Mesendoderm (in vitro differentiated cells): Measurements from ENCODE around the gene NRN1L.

ENCODE experiments used
- DNase-seq: peaks from one replicate; pipeline ENCODE4 v3.0.0; 2013
- H2AK5ac ChIP-seq: 2 replicates; pipeline ENCODE4 v1.6.1; 2013; ENCODE audit warnings: low read length, inconsistent platforms
- H2BK120ac ChIP-seq: 2 replicates; pipeline ENCODE4 v1.6.1; 2013; ENCODE audit warnings: low read depth, mild to moderate bottlenecking, low read length, moderate library complexity, mixed read lengths
- H2BK15ac ChIP-seq: replicated peaks from 2 replicates; pipeline ENCODE4 v1.6.1; 2013; ENCODE audit warnings: low read depth, mild to moderate bottlenecking, moderate library complexity
- H2BK5ac ChIP-seq: 2 replicates; pipeline ENCODE4 v1.6.1; 2013; ENCODE audit warnings: low read length, inconsistent platforms
- H3K18ac ChIP-seq: 2 replicates; pipeline ENCODE4 v1.6.1; 2013; ENCODE audit warnings: mild to moderate bottlenecking, low read length, mixed read lengths
- H3K23ac ChIP-seq: one replicate; pipeline ENCODE4 v1.6.1; 2013; ENCODE audit warnings: low read length
- H3K27ac ChIP-seq: 2 replicates; pipeline ENCODE4 v1.5.1; 2013; ENCODE audit warnings: low read depth, mild to moderate bottlenecking, inconsistent platforms, low read length, moderate library complexity
- H3K27me3 ChIP-seq: 2 replicates; pipeline ENCODE4 v1.6.1; 2013; ENCODE audit warnings: low read length, control low read depth, mild to moderate bottlenecking, inconsistent platforms; ENCODE audit not compliant: insufficient read depth, poor library complexity
- H3K36me3 ChIP-seq: 2 replicates; pipeline ENCODE4 v1.6.1; 2013; ENCODE audit warnings: low read length, inconsistent platforms; ENCODE audit not compliant: control insufficient read depth, insufficient read depth
- H3K4ac ChIP-seq: one replicate; pipeline ENCODE4 v1.6.1; 2013; ENCODE audit warnings: low read depth, mild to moderate bottlenecking, low read length, moderate library complexity
- H3K4me1 ChIP-seq: 2 replicates; pipeline ENCODE4 v1.6.1; 2013; ENCODE audit warnings: low read depth, low read length, inconsistent platforms; ENCODE audit not compliant: control insufficient read depth
- H3K4me2 ChIP-seq: 2 replicates; pipeline ENCODE4 v1.6.1; 2013; ENCODE audit warnings: low read length
- H3K4me3 ChIP-seq: 2 replicates; pipeline ENCODE4 v1.5.1; 2013; ENCODE audit warnings: mild to moderate bottlenecking, low read length
- H3K56ac ChIP-seq: one replicate; pipeline ENCODE4 v1.6.1; 2013; ENCODE audit warnings: low read length
- H3K79me1 ChIP-seq: 2 replicates; pipeline ENCODE4 v1.6.1; 2013; ENCODE audit warnings: low read length, inconsistent platforms
- H3K79me2 ChIP-seq: 2 replicates; pipeline ENCODE4 v1.6.1; 2013; ENCODE audit warnings: mild to moderate bottlenecking, low read length; ENCODE audit not compliant: control insufficient read depth, insufficient read depth
- H3K9ac ChIP-seq: 2 replicates; pipeline ENCODE4 v1.6.1; 2013; ENCODE audit warnings: low read length, inconsistent platforms
- H4K5ac ChIP-seq: one replicate; pipeline ENCODE4 v1.6.1; 2013; ENCODE audit warnings: low read length
- H4K8ac ChIP-seq: one replicate; pipeline ENCODE4 v1.6.1; 2013; ENCODE audit warnings: low read depth, mild to moderate bottlenecking, control low read depth, low read length, moderate library complexity
- WGBS: extraction: QIAGEN DNeasy Blood & Tissue Kit; methylation state at CpG from one replicate; pipeline ENCODE4 v1.1.7; 2013; ENCODE audit warnings: low lambda C conversion rate, missing lambda C conversion rate; ENCODE audit not compliant: insufficient coverage; ENCODE audit errors: extremely low coverage; 5-methylcytosine and 5-hydroxymethylcytosine counted together

The NRN1L gene

GRCh38 chr16:67846320-67847063 lies 38.2 kb upstream of the NRN1L start, which contains the start of gene NUTF2:
Gene NUTF2, plus strand, starts transcription at chr16:67846933. Its CDS starts 18,198 bp downstream, at chr16:67865131.
- Histone ChIP-seq H3K36me3 (peaks cover 3% of the 10 kb centered on the region), H3K4me1 (peaks cover 17% of the 10 kb centered on the region), H3K23ac (peak within 1 kb of the TSS; percentile 100), H3K56ac (peak within 1 kb of the TSS; percentile 97), H3K4me3 (peak within 1 kb of the TSS; percentile 96), H3K9ac (peak within 1 kb of the TSS; percentile 99), H3K79me1 (peaks cover 19% of the 10 kb centered on the region), H4K8ac (no peak within 1 kb of the TSS), H3K4ac (peak within 1 kb of the TSS; percentile 81), H2BK120ac (peak within 1 kb of the TSS; percentile 80), H2BK5ac (peak within 1 kb of the TSS; percentile 70), H3K27me3 (no peaks in the 10 kb centered on the region), H2AK5ac (peak within 1 kb of the TSS; percentile 74), H3K79me2 (peaks cover 58% of the 10 kb centered on the region), H4K5ac (no peak within 1 kb of the TSS), H3K18ac (peak within 1 kb of the TSS; percentile 94), H3K27ac (peak within 1 kb of the TSS; percentile 94), H2BK15ac (no peak within 1 kb of the TSS), H3K4me2 (peak within 1 kb of the TSS; percentile 92)
- WGBS = no CpG with 5 or more reads among the region's 57 CpGs
- DNase-seq = peak; percentile 99

GRCh38 chr16:67847064-67847861 lies 37.4 kb upstream of the NRN1L start, which contains the start of gene CENPT:
Gene CENPT, minus strand, starts transcription at chr16:67847693. Its CDS starts 13,834 bp downstream, at chr16:67833859.
- H4K5ac ChIP-seq = no peak within 1 kb of the TSS
- peak within 1 kb of the TSS; percentile 70 for H2BK5ac ChIP-seq
- H2AK5ac ChIP-seq = peak within 1 kb of the TSS; percentile 74

GRCh38 chr16:67848118-67848517 lies 36.6 kb upstream of the NRN1L start:
- no peak overlapping the region for H4K5ac ChIP-seq
- H3K9ac ChIP-seq = peak overlapping the region; percentile 99
- H3K4me2 ChIP-seq = peak overlapping the region; percentile 92
- peaks cover 17% of the 10 kb centered on the region for H3K4me1 ChIP-seq
- no peak for DNase-seq
- peak overlapping the region; percentile 24 for H3K23ac ChIP-seq
- peak overlapping the region; percentile 24 for H3K18ac ChIP-seq
- H3K4me3 ChIP-seq = peak overlapping the region; percentile 96
- H2AK5ac ChIP-seq = no peak overlapping the region
- H2BK5ac ChIP-seq = no peak overlapping the region
- WGBS = no CpG with 5 or more reads among the region's 11 CpGs
- peak overlapping the region; percentile 97 for H3K56ac ChIP-seq
- no peaks in the 10 kb centered on the region for H3K27me3 ChIP-seq
- H2BK120ac ChIP-seq = no peak overlapping the region
- H3K4ac ChIP-seq = no peak overlapping the region
- H3K79me2 ChIP-seq = peaks cover 66% of the 10 kb centered on the region
- H3K27ac ChIP-seq = peak overlapping the region; percentile 94
- peaks cover 18% of the 10 kb centered on the region for H3K79me1 ChIP-seq
- H3K36me3 ChIP-seq = peaks cover 3% of the 10 kb centered on the region
- H4K8ac ChIP-seq = no peak overlapping the region
- H2BK15ac ChIP-seq = no peak overlapping the region

More at GRCh38 chr16:67847064-67847861, 37.4 kb upstream of the NRN1L start, which contains the start of gene CENPT:
- Histone ChIP-seq H3K4me3 (peak within 1 kb of the TSS; percentile 96), H3K27me3 (no peaks in the 10 kb centered on the region), H3K18ac (peak within 1 kb of the TSS; percentile 92), H3K56ac (peak within 1 kb of the TSS; percentile 97), H3K36me3 (peaks cover 3% of the 10 kb centered on the region), H3K4me2 (peak within 1 kb of the TSS; percentile 92), H3K4me1 (peaks cover 17% of the 10 kb centered on the region), H2BK120ac (peak within 1 kb of the TSS; percentile 80), H3K27ac (peak within 1 kb of the TSS; percentile 94), H3K79me1 (peaks cover 19% of the 10 kb centered on the region), H3K23ac (peak within 1 kb of the TSS; percentile 100), H3K9ac (peak within 1 kb of the TSS; percentile 99), H3K79me2 (peaks cover 66% of the 10 kb centered on the region), H4K8ac (no peak within 1 kb of the TSS), H3K4ac (peak within 1 kb of the TSS; percentile 81), H2BK15ac (no peak within 1 kb of the TSS)
- DNase-seq = peak; percentile 96
- WGBS = no CpG with 5 or more reads among the region's 62 CpGs

DNA sequence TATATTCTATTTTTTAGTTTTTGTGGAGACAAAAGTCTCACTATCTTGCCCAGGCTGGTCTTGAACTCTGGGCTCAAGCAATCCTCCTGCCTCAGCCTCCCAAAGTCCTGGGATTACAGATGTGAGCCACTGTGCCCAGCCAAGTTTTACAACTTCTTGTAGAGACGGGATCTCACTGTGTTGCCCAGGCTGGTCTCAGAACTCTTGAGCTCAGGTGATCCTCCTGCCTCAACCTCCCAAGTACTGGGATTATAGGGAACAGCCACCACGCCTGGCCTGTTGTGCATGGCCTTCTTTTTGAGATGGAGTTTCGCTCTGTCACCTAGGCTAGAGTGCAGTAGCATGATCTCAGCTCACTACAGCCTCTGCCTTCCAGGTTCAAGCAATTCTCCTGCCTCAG lies 31.0 kb upstream of the NRN1L start:
- Histone ChIP-seq H3K4me2 (no peak overlapping the region), H2BK15ac (no peak overlapping the region), H3K36me3 (peaks cover 4% of the 10 kb centered on the region), H3K4me3 (no peak overlapping the region), H4K5ac (no peak overlapping the region), H2BK120ac (no peak overlapping the region), H3K56ac (no peak overlapping the region), H4K8ac (no peak overlapping the region), H3K4me1 (peaks cover 3% of the 10 kb centered on the region), H3K9ac (no peak overlapping the region), H2BK5ac (no peak overlapping the region), H2AK5ac (no peak overlapping the region), H3K27ac (no peak overlapping the region), H3K18ac (no peak overlapping the region), H3K79me1 (peaks cover 26% of the 10 kb centered on the region), H3K79me2 (peaks cover 83% of the 10 kb centered on the region), H3K23ac (no peak overlapping the region), H3K4ac (no peak overlapping the region), H3K27me3 (no peaks in the 10 kb centered on the region)
- no CpG with 5 or more reads among the region's 3 CpGs for WGBS
- no peak for DNase-seq

- Histone ChIP-seq H4K8ac (no peak overlapping the region), H2BK5ac (no peak overlapping the region), H2BK15ac (no peak overlapping the region), H3K79me1 (peaks cover 26% of the 10 kb centered on the region), H3K27ac (no peak overlapping the region), H3K4ac (no peak overlapping the region), H3K36me3 (peaks cover 1% of the 10 kb centered on the region), H2AK5ac (no peak overlapping the region), H3K4me1 (peaks cover 3% of the 10 kb centered on the region), H3K4me2 (no peak overlapping the region), H3K4me3 (no peak overlapping the region), H3K79me2 (peaks cover 84% of the 10 kb centered on the region), H2BK120ac (no peak overlapping the region), H4K5ac (no peak overlapping the region), H3K56ac (no peak overlapping the region), H3K9ac (no peak overlapping the region), H3K23ac (no peak overlapping the region), H3K18ac (no peak overlapping the region), H3K27me3 (no peaks in the 10 kb centered on the region)
- WGBS = no CpG with 5 or more reads among the region's 10 CpGs
- DNase-seq = no peak
Measured at GRCh38 chr16:67855789-67856188, 28.9 kb upstream of the NRN1L start.
